Measurements from ENCODE around the gene NEDD4L.

- TF ChIP-seq CTCF (optimal IDR thresholded peaks at IDR 0.05 in 1 of 3, IDR thresholded peaks at IDR 0.05 in 1 of 3, conservative IDR thresholded peaks at IDR 0.05 in 1 of 3; ENCODE audit: extremely low read depth in 1 of 3, insufficient read depth in 2 of 3, low read length in 3 of 3): no peak
- no peak for TF ChIP-seq EZH2 (IDR thresholded peaks at IDR 0.05; ENCODE audit: low read length)
Observed at GRCh38 chr18:58316396-58317342, 272.6 kb downstream of the NEDD4L start.

Measured in keratinocyte (primary cell).